SK-N-SH (cell line): ENCODE results near the gene DMD. TPM values are rescaled to one million over a fixed set of nuclear protein-coding genes. Genes with fewer than 3 reads are reported as not detected.

Source experiments
- CTCF ChIA-PET: fragments of 300-600, 350-600 bp; formaldehyde crosslinking; extraction: SDS; loops from one replicate; lab custom pipeline; 2021; lab: Yijun Ruan, JAX
- POLR2A ChIA-PET: fragments of 350-600 bp; sonication (Branson Sonifier 250); formaldehyde crosslinking; extraction: SDS; loops from one replicate; lab custom pipeline; 2020; ENCODE audit warnings: antibody characterized with exemption, inconsistent platforms; lab: Yijun Ruan, JAX
- DNase-seq: peaks from one replicate; pipeline ENCODE4 v3.0.0; 2012
- H2AFZ ChIP-seq: fragments of 200-600 bp; sonication (generic); 2 replicates; pipeline ENCODE4 v1.8.1; 2016; ENCODE audit warnings: antibody characterized with exemption, mild to moderate bottlenecking, low read depth
- H3F3A ChIP-seq: fragments of 200-600 bp; sonication (generic); replicated peaks from 2 replicates; pipeline ENCODE3; 2016; ENCODE audit warnings: antibody characterized with exemption, mild to moderate bottlenecking; ENCODE audit not compliant: insufficient read depth
- H3K27ac ChIP-seq, 2 experiments: fragments of 200-500 bp in 1 of 2; fragments of 200-600 bp in 1 of 2; sonication (Bioruptor generic) in 1 of 2; sonication (generic), shearing (Covaris generic) in 1 of 2; 2 replicates each; pipeline versions ENCODE4 v1.5.1 to v1.6.1; 2014 to 2016; ENCODE audit warnings: low read depth in 2 of 2, inconsistent platforms in 1 of 2, low read length in 1 of 2, mild to moderate bottlenecking in 1 of 2, mixed read lengths in 1 of 2
- H3K27me3 ChIP-seq: fragments of 200-600 bp; sonication (generic), shearing (Covaris generic); 2 replicates; pipeline ENCODE4 v1.6.1; 2016; ENCODE audit warnings: mixed run types; ENCODE audit not compliant: insufficient read depth
- H3K36me3 ChIP-seq, 2 experiments: fragments of 200-500 bp in 1 of 2; fragments of 200-600 bp in 1 of 2; sonication (Bioruptor generic) in 1 of 2; sonication (generic) in 1 of 2; replicated peaks in 1 of 2; 2 replicates each; pipeline versions ENCODE3 to v1.5.1; 2014 to 2016; ENCODE audit warnings: low read length in 1 of 2, mild to moderate bottlenecking in 1 of 2; ENCODE audit not compliant: insufficient read depth in 2 of 2, control insufficient read depth in 1 of 2
- H3K4me1 ChIP-seq, 2 experiments: fragments of 200-500 bp in 1 of 2; fragments of 200-600 bp in 1 of 2; sonication (Bioruptor generic) in 1 of 2; sonication (generic), shearing (Covaris generic) in 1 of 2; 2 replicates each; pipeline versions ENCODE4 v1.5.1 to v1.6.1; 2014 to 2016; ENCODE audit warnings: low read depth in 1 of 2, low read length in 1 of 2, mixed run types in 1 of 2; ENCODE audit not compliant: insufficient read depth in 2 of 2, control insufficient read depth in 1 of 2
- H3K4me2 ChIP-seq: fragments of 200-600 bp; sonication (generic), shearing (Covaris generic); 2 replicates; pipeline ENCODE4 v1.6.1; 2017; ENCODE audit warnings: mixed run types
- H3K4me3 ChIP-seq, 2 experiments: fragments of 200-500 bp in 1 of 2; fragments of 200-600 bp in 1 of 2; sonication (Bioruptor generic) in 1 of 2; sonication (generic), shearing (Covaris generic) in 1 of 2; 2 replicates each; pipeline versions ENCODE4 v1.5.1 to v1.8.1; 2014 to 2016; ENCODE audit warnings: low read depth in 2 of 2, inconsistent platforms in 1 of 2, low read length in 1 of 2, mild to moderate bottlenecking in 1 of 2, mixed read lengths in 1 of 2, moderate library complexity in 1 of 2
- H3K79me2 ChIP-seq: fragments of 200-600 bp; sonication (generic); 2 replicates; pipeline ENCODE4 v1.8.1; 2017; ENCODE audit warnings: mild to moderate bottlenecking; ENCODE audit not compliant: insufficient read depth
- H3K9ac ChIP-seq: fragments of 200-600 bp; sonication (generic); 2 replicates; pipeline ENCODE4 v1.6.1; 2017; ENCODE audit warnings: mixed run types
- H3K9me2 ChIP-seq: fragments of 200-600 bp; sonication (generic); 2 replicates; pipeline ENCODE4 v1.6.1; 2017; ENCODE audit warnings: mixed run types
- H3K9me3 ChIP-seq: fragments of 200-600 bp; sonication (generic); 2 replicates; pipeline ENCODE4 v1.6.1; 2017; ENCODE audit warnings: mixed run types, mild to moderate bottlenecking, moderate library complexity
- H4K20me1 ChIP-seq: fragments of 200-600 bp; sonication (generic); 2 replicates; pipeline ENCODE4 v1.6.1; 2017; ENCODE audit warnings: mild to moderate bottlenecking, mixed run types; ENCODE audit not compliant: insufficient read depth
- CHD2 ChIP-seq: fragments of 150-350 bp; IDR thresholded peaks from 2 replicates; pipeline ENCODE4 v1.6.1; 2018; ENCODE audit warnings: low read length; ENCODE audit not compliant: partially characterized antibody
- FOXM1 ChIP-seq: IDR thresholded peaks from 2 replicates; pipeline ENCODE4 v1.4.0; 2012; ENCODE audit warnings: low read depth, mild to moderate bottlenecking
- GATA2 ChIP-seq: sonication (generic); formaldehyde crosslinking; IDR thresholded peaks from 2 replicates; pipeline ENCODE4 v1.5.0; 2020; ENCODE audit warnings: mild to moderate bottlenecking, missing genetic modification reagents
- IRF3 ChIP-seq: fragments of 150-350 bp; IDR thresholded peaks from 2 replicates; pipeline ENCODE4 v1.6.1; 2016; ENCODE audit warnings: mild to moderate bottlenecking, low read depth, low read length
- RCOR1 ChIP-seq: fragments of 150-350 bp; IDR thresholded peaks from 2 replicates; pipeline ENCODE4 v1.6.1; 2017; ENCODE audit warnings: antibody characterized with exemption, low read length
- REST ChIP-seq: IDR thresholded peaks from 2 replicates; pipeline ENCODE4 v1.6.1; 2012; ENCODE audit warnings: mild to moderate bottlenecking, low read depth, low read length, moderate library complexity
- RFX5 ChIP-seq: IDR thresholded peaks from 2 replicates; pipeline ENCODE4 v1.6.1; 2012; ENCODE audit warnings: mild to moderate bottlenecking, improper control_type of control experiment, low read length
- TAF1 ChIP-seq: IDR thresholded peaks from 2 replicates; pipeline ENCODE4 v1.6.1; 2012; ENCODE audit warnings: low read depth, mild to moderate bottlenecking, low read length, moderate library complexity, borderline replicate concordance
- TCF12 ChIP-seq: IDR thresholded peaks from 2 replicates; pipeline ENCODE4 v1.4.0; 2012
- USF1 ChIP-seq: IDR thresholded peaks from 2 replicates; pipeline ENCODE4 v1.4.0; 2012; ENCODE audit warnings: low read depth, borderline replicate concordance
- ZBTB33 ChIP-seq: IDR thresholded peaks from 2 replicates; pipeline ENCODE4 v1.4.0; 2012; ENCODE audit warnings: low read depth, borderline replicate concordance
- WGBS: methylation state at CpG from one replicate; pipeline ENCODE4 v1.1.6; 2017; ENCODE audit warnings: low lambda C conversion rate; 5-methylcytosine and 5-hydroxymethylcytosine counted together
- polyA plus RNA-seq, 3 experiments: library from polyadenylated mRNA; depleted of rRNA; stranded (reverse); fragments of >200 nt; gene quantifications; 2 replicates each; pipeline ENCODE4 v1.2.3, GENCODE V29; 2012

The DMD gene
- polyA plus RNA-seq, 1 of the 3 experiments (the other 2 are of a cell fraction), result 3.9 TPM

- no peaks in the 10 kb centered on the region for H3K27me3 ChIP-seq
- H3K9ac ChIP-seq, result no peak overlapping the region
- no peaks in the 10 kb centered on the region for H3K79me2 ChIP-seq
- ChIA-PET CTCF (interaction anchor here (0.5 to 1.7 kb wide), 2 partner anchors 1243 to 1249 kb away, joined by 3 to 5 read pairs; no protein-coding TSS in a partner anchor), POLR2A (no interaction called here)
- DNase-seq, result no peak
- no peak for TF ChIP-seq FOXM1
- no peak for TF ChIP-seq CHD2
- TF ChIP-seq USF1, result no peak
- TF ChIP-seq REST, result no peak
- TF ChIP-seq GATA2 (CRISPR knock-in tag), result peak; percentile 66
- no peak for TF ChIP-seq IRF3
- H3K9me3 ChIP-seq, result no peaks in the 10 kb centered on the region
- no peaks in the 10 kb centered on the region for H3K36me3 ChIP-seq
- H3K4me3 ChIP-seq, result no peak overlapping the region
- H2AFZ ChIP-seq, result no peak overlapping the region
- no peaks in the 10 kb centered on the region for H3K9me2 ChIP-seq
- 0% methylated on average over 2 of the region's 2 CpGs for WGBS
- H3K4me2 ChIP-seq, result no peak overlapping the region
- no peak overlapping the region for H3K27ac ChIP-seq
- H3K4me1 ChIP-seq, result no peaks in the 10 kb centered on the region; a peak in 1 of 4 replicates
- no peaks in the 10 kb centered on the region for H3F3A ChIP-seq
- no peaks in the 10 kb centered on the region for H4K20me1 ChIP-seq
These were observed 930.9 kb downstream of the DMD start for GRCh38 chrX:32280489-32280888.

- no peak overlapping the region for H3K4me2 ChIP-seq
- no peaks in the 10 kb centered on the region for H3K79me2 ChIP-seq
- no peaks in the 10 kb centered on the region for H3K9me3 ChIP-seq
- H3K36me3 ChIP-seq, result no peaks in the 10 kb centered on the region
- 4% methylated on average over 3 of the region's 3 CpGs for WGBS
- H3K27me3 ChIP-seq, result no peaks in the 10 kb centered on the region
- H3K4me1 ChIP-seq, result no peaks in the 10 kb centered on the region; a peak in 1 of 4 replicates
- TF ChIP-seq TCF12 (no peak), TAF1 (no peak), ZBTB33 (no peak), USF1 (no peak), RCOR1 (no peak), RFX5 (no peak), FOXM1 (no peak)
- TF ChIP-seq, all 33 proteins: peak for 0
- H3K9me2 ChIP-seq, result no peaks in the 10 kb centered on the region
- no peak overlapping the region for H3K9ac ChIP-seq
- no peak overlapping the region for H3K4me3 ChIP-seq
- no peak overlapping the region for H2AFZ ChIP-seq
- CTCF ChIA-PET, result no interaction called here
- no peak overlapping the region for H3K27ac ChIP-seq
- no peak for DNase-seq
- POLR2A ChIA-PET, result no interaction called here
- H4K20me1 ChIP-seq, result no peaks in the 10 kb centered on the region
- no peaks in the 10 kb centered on the region for H3F3A ChIP-seq
These were observed 935.2 kb downstream of the DMD start for GRCh38 chrX:32276153-32276552.
